ENCODE results near the gene TEKTIP1.
"Not testable (repeated sequence)": the region's sequence is repeated elsewhere in the genome, so short reads cannot be mapped to it uniquely, and the experiment has no call there.

The TEKTIP1 gene

DNA sequence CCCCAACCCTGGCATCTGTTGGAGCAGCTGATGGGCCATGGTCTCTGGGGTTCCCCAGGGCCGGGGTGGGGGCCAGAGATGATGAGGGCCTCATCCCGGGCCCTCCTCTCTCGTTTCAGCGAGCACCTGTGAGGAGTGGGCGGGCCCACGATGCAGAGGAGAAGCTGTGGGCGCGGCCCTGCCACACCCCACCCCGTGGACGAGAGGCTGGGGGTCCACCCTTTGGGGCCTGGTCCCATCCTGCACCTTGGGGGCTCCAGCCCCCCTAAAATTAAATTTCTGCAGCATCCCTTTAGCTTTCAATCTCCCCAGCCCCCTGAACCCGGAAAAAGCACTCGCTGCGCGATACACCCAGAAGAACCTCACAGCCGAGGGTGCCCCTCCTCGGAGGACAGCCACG, 39.4 kb downstream of the TEKTIP1 start:
- Histone ChIP-seq H3K4me3 (no peak overlapping the region), H3K27ac (no peak overlapping the region), H3K4me2 (no peak overlapping the region), H3K27me3 (0 out of 2 replicates have a peak, but pooled peaks cover under 1% of the 10 kb centered on the region), H3K36me3 (peaks cover 41% of the 10 kb centered on the region), H4K20me1 (peaks cover 39% of the 10 kb centered on the region), H3K9ac (no peak overlapping the region), H3K4me1 (peaks cover 6% of the 10 kb centered on the region; the same call in 1 of the 2 replicates), H3K9me3 (no peaks in the 10 kb centered on the region)
- TF ChIP-seq Cebpa-rat (IDR thresholded peaks at IDR 0.05) = no peak

DNA sequence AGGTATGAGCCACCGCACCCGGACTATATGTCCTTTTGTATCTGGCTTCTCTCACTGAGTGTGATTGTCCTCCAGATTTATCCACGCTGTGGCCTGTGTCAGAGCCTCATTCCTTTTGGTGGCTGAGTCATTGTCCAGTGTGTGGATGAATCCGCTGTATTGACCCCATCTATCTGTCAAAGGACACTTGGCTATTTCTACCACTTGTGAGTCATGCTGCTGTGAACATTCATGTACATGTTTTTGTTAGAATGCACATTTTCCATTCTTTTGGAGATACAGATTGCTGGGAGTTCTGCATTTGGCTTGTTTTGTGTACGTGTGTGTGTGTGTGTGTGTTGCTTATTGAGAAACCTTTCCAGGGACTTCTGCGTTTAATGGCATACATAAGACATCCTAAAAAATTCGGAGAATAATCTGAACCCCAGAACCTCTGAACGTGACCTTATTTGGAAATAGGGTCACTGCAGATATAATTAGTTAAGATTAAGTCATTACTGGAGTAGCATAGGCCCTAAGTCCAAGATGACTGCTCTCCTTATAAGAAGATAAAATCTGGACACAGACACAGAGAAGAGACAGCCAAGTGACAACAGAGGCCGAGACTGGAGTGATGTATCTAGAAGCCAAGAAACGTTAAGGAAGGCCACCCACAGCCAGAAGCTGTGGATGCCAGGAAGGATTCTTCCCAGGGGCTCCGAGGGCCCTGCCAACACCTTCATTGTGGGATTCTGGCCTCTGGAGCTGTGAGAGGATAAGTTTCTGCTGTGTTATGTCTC, 41.4 kb downstream of the TEKTIP1 start:
- H3K4me2 ChIP-seq = no peak overlapping the region
- peaks cover 18% of the 10 kb centered on the region for H3K27me3 ChIP-seq
- H4K20me1 ChIP-seq = peaks cover 24% of the 10 kb centered on the region
- no peak for TF ChIP-seq Cebpa-rat (IDR thresholded peaks at IDR 0.05)
- H3K4me1 ChIP-seq = peaks cover 9% of the 10 kb centered on the region
- peaks cover 30% of the 10 kb centered on the region for H3K36me3 ChIP-seq
- no peak overlapping the region for H3K4me3 ChIP-seq
- H3K9ac ChIP-seq = no peak overlapping the region
- no peaks in the 10 kb centered on the region for H3K9me3 ChIP-seq
- no peak overlapping the region for H3K27ac ChIP-seq

DNA sequence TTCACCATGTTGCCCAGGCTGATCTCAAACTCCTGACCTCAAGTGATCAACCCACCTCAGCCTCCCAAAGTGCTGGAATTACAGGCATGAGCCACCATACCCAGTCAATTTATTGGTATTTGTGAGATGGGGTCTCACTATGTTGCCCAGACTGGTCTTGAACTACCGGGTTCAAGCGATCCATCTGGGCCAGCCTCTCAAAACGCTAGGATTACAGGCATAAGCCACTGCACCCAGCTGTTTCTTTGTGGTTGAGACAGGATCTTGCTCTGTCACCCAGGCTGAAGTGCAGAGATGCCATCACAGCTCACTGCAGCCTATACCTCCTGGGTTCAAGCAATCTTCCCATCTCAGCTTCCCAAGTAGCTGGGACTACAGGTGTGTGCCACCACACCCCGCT, 42.8 kb downstream of the TEKTIP1 start:
- peaks cover 16% of the 10 kb centered on the region for H3K36me3 ChIP-seq
- H3K4me3 ChIP-seq, H3K9ac ChIP-seq, H3K9me3 ChIP-seq, H3K27ac ChIP-seq, H3K4me2 ChIP-seq: not testable (repeated sequence)
- H3K4me1 ChIP-seq = peaks cover 12% of the 10 kb centered on the region
- peaks cover 33% of the 10 kb centered on the region for H3K27me3 ChIP-seq
- H4K20me1 ChIP-seq = peaks cover 10% of the 10 kb centered on the region; the same call in 1 of the 2 replicates

DNA sequence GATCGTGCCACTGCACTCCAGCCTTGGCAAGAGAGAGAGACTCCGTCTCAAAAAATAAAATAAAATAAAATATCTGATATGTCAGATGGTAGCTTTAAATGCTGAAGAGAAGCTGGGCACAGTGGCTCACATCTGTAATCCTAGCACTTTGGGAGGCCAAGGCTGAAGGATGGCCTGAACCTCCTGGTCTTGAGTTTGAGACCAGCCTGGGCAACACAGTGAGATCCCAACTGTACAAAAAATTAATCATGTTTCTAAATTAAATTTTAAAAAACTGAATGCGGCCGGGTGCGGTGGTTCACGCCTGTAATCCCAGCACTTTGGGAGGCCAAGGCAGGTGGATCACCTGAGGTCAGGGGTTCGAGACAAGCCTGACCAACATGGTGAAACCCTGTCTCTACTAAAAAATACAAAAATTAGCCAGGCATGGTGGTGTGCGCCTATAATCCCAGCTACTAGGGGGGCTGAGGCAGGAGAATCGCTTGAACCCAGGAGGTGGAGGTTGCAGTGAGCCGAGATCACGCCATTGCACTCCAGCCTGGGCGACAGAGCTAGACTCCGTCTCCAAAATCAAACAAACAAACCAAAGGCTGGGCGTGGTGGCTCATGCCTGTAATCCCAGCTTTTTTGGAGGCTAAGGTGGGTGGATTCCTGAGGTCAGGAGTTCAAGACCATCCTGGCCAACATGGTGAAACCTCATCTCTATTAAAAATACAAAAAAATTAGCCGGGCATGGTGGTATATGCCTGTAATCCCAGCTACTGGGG, 45.2 kb downstream of the TEKTIP1 start:
- H3K27me3 ChIP-seq = peaks cover 42% of the 10 kb centered on the region
- peaks cover 12% of the 10 kb centered on the region for H3K4me1 ChIP-seq
- H4K20me1 ChIP-seq, H3K9me3 ChIP-seq, H3K27ac ChIP-seq, H3K4me2 ChIP-seq, H3K4me3 ChIP-seq, H3K36me3 ChIP-seq, H3K9ac ChIP-seq: not testable (repeated sequence)

DNA sequence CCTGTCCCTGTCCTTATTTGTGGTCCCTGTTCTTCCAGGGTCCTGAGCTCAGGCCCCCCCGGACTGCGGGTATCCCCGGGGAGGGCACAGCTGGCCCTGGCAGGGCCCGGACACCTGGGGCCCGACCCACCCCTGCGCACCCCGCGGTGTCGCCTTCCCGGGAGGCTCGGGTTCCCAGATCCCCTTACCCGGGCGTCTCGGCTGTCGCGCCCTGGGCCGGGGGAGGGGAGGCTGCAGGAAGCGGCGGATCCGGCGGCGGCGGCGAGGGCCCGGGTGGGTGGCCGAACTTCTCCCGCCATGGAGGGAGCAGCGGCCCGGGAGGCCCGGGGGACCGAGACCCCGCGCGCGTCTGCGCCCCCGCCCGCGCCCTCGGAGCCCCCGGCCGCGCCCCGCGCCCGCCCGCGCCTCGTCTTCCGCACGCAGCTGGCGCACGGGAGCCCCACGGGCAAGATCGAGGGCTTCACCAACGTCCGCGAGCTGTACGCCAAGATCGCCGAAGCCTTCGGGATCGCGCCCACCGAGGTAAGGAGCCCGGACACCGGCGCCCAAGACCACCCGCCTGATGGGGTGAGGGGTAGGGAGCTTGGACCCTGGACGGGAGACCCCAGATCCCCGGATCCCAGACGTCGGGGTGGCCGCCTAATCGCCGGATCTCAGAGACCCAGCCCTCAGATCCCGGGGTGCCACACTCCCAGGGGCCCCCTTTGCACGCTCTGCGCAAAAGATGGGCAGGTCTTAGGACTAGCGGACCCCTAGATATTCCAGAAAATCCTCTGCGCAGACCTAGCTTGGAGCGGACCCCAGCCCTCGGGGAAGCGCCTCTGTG, 46.5 kb downstream of the TEKTIP1 start, which contains the start of gene GIPC3:
TSS of gene GIPC3 (plus strand) at position 178 of the 826 bp plus-strand sequence. CDS start at position 298, 120 bp downstream.
- peaks cover 8% of the 10 kb centered on the region for H3K9me3 ChIP-seq
- peaks cover 42% of the 10 kb centered on the region for H3K27me3 ChIP-seq
- no peaks in the 10 kb centered on the region for H3K36me3 ChIP-seq
- peaks cover 12% of the 10 kb centered on the region for H3K4me1 ChIP-seq
- H3K4me2 ChIP-seq = peak within 1 kb of the TSS; percentile 83
- peak within 1 kb of the TSS; percentile 41; the same call in 1 of the 2 replicates for H3K9ac ChIP-seq
- no peaks in the 10 kb centered on the region for H4K20me1 ChIP-seq
- peak within 1 kb of the TSS; percentile 25; the same call in 1 of the 2 replicates for H3K27ac ChIP-seq
- peak within 1 kb of the TSS; percentile 65 for H3K4me3 ChIP-seq
- TF ChIP-seq Cebpa-rat (IDR thresholded peaks at IDR 0.05) = no peak

DNA sequence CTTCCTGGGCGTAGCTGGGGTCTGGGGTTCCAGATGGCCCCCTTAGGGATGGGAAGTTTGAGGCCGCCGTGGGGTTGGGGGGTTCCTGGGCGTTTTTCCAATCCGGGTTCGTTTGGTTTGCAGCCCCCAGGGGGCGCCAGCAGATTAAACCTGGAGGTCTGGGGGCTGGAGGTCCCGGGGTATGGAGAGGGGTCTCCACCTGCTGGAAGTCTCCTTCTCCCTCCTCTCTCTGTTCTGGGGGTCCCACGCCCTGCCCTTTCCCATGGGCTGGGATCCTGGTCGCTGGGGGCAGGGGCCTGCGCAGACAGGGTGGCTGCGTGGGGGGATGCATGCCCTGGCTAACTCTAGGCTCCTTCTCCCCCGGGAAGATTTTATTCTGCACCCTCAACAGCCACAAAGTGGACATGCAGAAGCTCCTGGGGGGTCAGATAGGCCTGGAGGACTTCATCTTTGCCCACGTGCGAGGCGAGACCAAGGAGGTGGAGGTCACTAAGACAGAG, 47.2 kb downstream of the TEKTIP1 start:
- Histone ChIP-seq H4K20me1 (no peaks in the 10 kb centered on the region), H3K9ac (peak overlapping the region; percentile 41; the same call in 1 of the 2 replicates), H3K4me2 (peak overlapping the region; percentile 83), H3K4me3 (peak overlapping the region; percentile 65), H3K36me3 (no peaks in the 10 kb centered on the region), H3K4me1 (peaks cover 12% of the 10 kb centered on the region), H3K27ac (no peak overlapping the region), H3K27me3 (peaks cover 42% of the 10 kb centered on the region), H3K9me3 (peaks cover 14% of the 10 kb centered on the region)
- TF ChIP-seq Cebpa-rat (IDR thresholded peaks at IDR 0.05) = no peak

DNA sequence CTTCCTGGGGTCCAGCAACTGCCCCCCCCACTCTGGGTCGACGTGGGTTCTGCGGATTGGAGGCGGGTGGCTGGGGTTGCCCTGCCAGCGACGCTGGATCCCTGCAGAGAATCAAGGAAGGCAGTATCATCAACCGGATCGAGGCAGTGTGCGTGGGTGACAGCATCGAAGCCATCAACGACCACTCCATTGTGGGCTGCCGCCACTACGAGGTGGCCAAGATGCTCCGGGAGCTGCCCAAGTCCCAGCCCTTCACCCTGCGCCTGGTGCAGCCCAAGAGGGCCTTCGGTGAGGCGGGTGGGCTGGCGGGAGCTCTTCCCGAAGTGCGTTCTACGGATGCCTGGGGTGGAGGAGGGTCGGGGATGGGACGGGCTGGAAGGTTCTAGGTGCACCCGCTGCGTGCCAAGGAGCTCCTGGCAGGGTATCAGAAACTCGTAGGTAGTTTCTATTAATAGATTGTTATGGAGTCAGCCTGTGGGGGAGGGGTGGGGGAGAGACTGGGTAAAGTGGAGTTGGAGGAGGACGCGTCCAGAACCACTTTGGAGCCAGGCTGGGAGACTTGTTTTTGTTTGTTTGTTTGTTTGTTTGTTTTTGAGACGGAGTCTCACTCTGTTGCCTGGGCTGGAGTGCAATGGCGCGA, 47.9 kb downstream of the TEKTIP1 start:
- no peak for TF ChIP-seq Cebpa-rat (IDR thresholded peaks at IDR 0.05)
- no peaks in the 10 kb centered on the region for H3K36me3 ChIP-seq
- H3K9ac ChIP-seq = no peak overlapping the region
- H3K4me3 ChIP-seq = no peak overlapping the region
- peaks cover 21% of the 10 kb centered on the region for H3K9me3 ChIP-seq
- peaks cover 42% of the 10 kb centered on the region for H3K27me3 ChIP-seq
- peaks cover 12% of the 10 kb centered on the region for H3K4me1 ChIP-seq
- H3K4me2 ChIP-seq = no peak overlapping the region
- no peaks in the 10 kb centered on the region for H4K20me1 ChIP-seq
- no peak overlapping the region for H3K27ac ChIP-seq

DNA sequence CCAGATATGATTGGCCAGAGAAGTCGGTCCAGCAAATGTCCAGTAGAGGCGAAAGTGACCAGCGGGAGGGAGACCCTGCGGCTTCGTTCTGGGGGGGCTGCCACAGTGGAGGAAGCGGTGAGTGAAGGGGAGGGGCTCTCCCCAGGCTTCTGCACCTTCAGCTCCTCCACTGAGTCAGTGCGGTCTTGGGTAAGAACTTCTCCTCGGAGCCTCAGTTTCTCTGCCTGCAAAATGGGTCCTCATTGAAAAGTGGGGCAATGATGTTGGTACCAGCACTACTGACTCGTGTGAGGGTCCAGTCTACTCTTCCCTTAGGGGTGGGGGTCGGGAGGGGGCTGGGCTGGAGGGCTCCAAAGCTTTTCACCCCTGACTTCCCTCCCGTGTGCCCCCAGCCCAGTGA, 50.5 kb downstream of the TEKTIP1 start:
- Histone ChIP-seq H4K20me1 (no peaks in the 10 kb centered on the region), H3K36me3 (no peaks in the 10 kb centered on the region), H3K27me3 (peaks cover 48% of the 10 kb centered on the region), H3K4me3 (no peak overlapping the region), H3K27ac (no peak overlapping the region), H3K9ac (no peak overlapping the region), H3K9me3 (peaks cover 28% of the 10 kb centered on the region), H3K4me2 (no peak overlapping the region), H3K4me1 (peaks cover 12% of the 10 kb centered on the region)
- TF ChIP-seq Cebpa-rat (IDR thresholded peaks at IDR 0.05) = no peak

DNA sequence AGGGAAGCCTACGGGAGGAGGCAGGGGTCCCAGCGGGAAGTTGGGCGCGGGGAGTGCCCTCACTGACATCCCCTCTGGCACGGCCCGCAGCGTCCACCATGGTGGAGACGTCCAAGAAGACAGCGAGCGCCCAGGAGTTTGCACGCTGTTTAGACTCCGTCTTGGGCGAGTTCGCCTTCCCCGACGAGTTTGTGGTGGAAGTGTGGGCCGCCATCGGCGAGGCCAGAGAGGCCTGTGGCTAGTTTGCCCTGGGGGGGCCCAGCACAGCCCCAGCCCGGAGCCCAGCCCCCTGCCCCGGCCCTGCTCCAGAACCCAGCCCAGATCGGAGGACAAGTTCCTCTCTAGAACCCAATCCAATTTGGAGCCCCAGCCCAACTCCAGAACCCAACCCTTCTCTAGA, 51.0 kb downstream of the TEKTIP1 start:
- peaks cover 12% of the 10 kb centered on the region for H3K4me1 ChIP-seq
- no peak for TF ChIP-seq Cebpa-rat (IDR thresholded peaks at IDR 0.05)
- H3K27ac ChIP-seq = no peak overlapping the region
- peaks cover 46% of the 10 kb centered on the region for H3K27me3 ChIP-seq
- no peaks in the 10 kb centered on the region for H4K20me1 ChIP-seq
- no peak overlapping the region for H3K4me2 ChIP-seq
- no peaks in the 10 kb centered on the region for H3K36me3 ChIP-seq
- no peak overlapping the region for H3K4me3 ChIP-seq
- no peak overlapping the region for H3K9ac ChIP-seq
- peaks cover 28% of the 10 kb centered on the region for H3K9me3 ChIP-seq

Measured in BLaER1 (cell line).